DND-41 (cell line): Measurements from ENCODE around the gene INKA1.

ENCODE experiments used
- ATAC-seq: fragments of 200-7000 bp; cut with Tn5 transposase; 3 replicates; pipeline ENCODE4 v1.9.1; 2021; ENCODE audit warnings: low read depth; ENCODE audit not compliant: insufficient read depth
- DNase-seq: peaks from one replicate; pipeline ENCODE4 v3.0.0-alpha.2; 2020
- H2AFZ ChIP-seq: 2 replicates; pipeline ENCODE4 v1.6.0; 2012; ENCODE audit warnings: low read depth, low read length
- H3K27ac ChIP-seq: 2 replicates; pipeline ENCODE4 v1.5.1; 2012; ENCODE audit warnings: low read length, inconsistent platforms
- H3K27me3 ChIP-seq: fragments of 200-600 bp; sonication (generic); 2 replicates; pipeline ENCODE4 v1.6.0; 2012; ENCODE audit warnings: low read length, mild to moderate bottlenecking, inconsistent platforms; ENCODE audit not compliant: insufficient read depth, poor library complexity
- H3K36me3 ChIP-seq: 2 replicates; pipeline ENCODE4 v1.5.1; 2012; ENCODE audit warnings: low read length, inconsistent platforms; ENCODE audit not compliant: insufficient read depth
- H3K4me1 ChIP-seq: 2 replicates; pipeline ENCODE4 v1.5.1; 2012; ENCODE audit warnings: mild to moderate bottlenecking, low read length; ENCODE audit not compliant: insufficient read depth
- H3K4me2 ChIP-seq: 2 replicates; pipeline ENCODE4 v1.6.0; 2012; ENCODE audit warnings: mild to moderate bottlenecking, moderate library complexity, low read length, inconsistent platforms; ENCODE audit not compliant: insufficient read depth
- H3K4me3 ChIP-seq, 2 experiments: fragments of 200-600 bp in 1 of 2; shearing (Covaris generic) in 1 of 2; 2 replicates each; pipeline ENCODE4 v1.5.1; 2012 to 2016; ENCODE audit warnings: inconsistent platforms in 2 of 2, low read length in 2 of 2, mild to moderate bottlenecking in 2 of 2, low read depth in 1 of 2, moderate library complexity in 1 of 2
- H3K79me2 ChIP-seq: 2 replicates; pipeline ENCODE4 v1.6.0; 2012; ENCODE audit warnings: low read length, inconsistent platforms; ENCODE audit not compliant: insufficient read depth
- H3K9ac ChIP-seq: 2 replicates; pipeline ENCODE4 v1.6.0; 2012; ENCODE audit warnings: low read depth, mild to moderate bottlenecking, inconsistent platforms, low read length, moderate library complexity
- H3K9me3 ChIP-seq: 2 replicates; pipeline ENCODE4 v1.5.1; 2012; ENCODE audit warnings: low read length, moderate library complexity, mild to moderate bottlenecking, inconsistent platforms; ENCODE audit not compliant: insufficient read depth, severe bottlenecking
- H4K20me1 ChIP-seq: 2 replicates; pipeline ENCODE4 v1.6.0; 2012; ENCODE audit warnings: low read length; ENCODE audit not compliant: insufficient read depth
- EZH2 ChIP-seq: IDR thresholded peaks from 3 replicates; pipeline ENCODE4 v1.6.1; 2012; ENCODE audit warnings: borderline replicate concordance, low read depth, mild to moderate bottlenecking, moderate library complexity, low read length, inconsistent platforms; ENCODE audit not compliant: severe bottlenecking
- TF ChIP-seq, protein P1 (sequence below): IDR thresholded peaks from 2 replicates; pipeline ENCODE4 v1.5.1; 2012; ENCODE audit warnings: borderline replicate concordance, low read length, moderate library complexity, mild to moderate bottlenecking; ENCODE audit not compliant: poor library complexity, severe bottlenecking; ENCODE audit errors: extremely low read depth

Gene INKA1

DNA sequence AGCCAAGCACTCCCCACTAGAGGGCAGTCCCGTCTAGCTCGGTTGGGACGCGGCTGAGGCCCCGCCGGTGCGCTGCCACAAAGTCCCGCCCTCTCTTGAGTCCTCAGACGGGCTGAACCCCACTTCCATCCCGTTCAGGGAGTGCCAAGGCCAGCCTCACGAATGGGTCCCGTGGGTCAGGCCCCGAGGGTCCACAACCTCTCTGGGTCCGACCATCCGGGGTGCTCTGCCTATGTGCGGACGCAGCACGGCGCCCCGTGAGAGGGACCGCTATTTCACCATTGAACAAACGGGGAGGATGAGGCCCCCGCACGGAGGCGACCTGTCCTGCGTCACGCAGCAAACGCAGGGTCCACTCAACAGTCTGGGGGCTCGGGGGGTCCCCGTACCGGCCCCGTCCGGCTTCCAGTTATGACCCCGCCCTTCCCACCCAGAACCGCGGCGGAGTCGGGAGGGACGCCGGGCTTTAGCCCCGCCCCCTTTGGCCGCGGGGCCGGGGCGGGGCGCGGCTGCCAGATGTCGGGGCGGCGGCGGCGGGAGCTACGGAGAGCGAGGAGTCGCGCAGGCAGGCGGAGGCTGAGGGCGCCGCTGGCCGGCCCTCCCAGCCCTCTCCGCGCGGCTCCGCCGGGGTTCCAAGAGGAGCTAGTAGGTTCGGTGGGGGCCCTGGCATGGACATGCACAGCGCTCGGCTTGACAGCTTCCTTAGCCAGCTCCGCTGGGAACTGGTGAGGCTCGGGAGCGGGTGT, at the start of gene INKA1:
Gene INKA1 (plus strand): TSS at position 543 of the 746 bp plus-strand sequence. CDS start 132 bp downstream, at position 675.
- peak within 1 kb of the TSS; percentile 35; the same call in 1 of the 2 replicates for H3K27ac ChIP-seq
- DNase-seq (peak; percentile 85), ATAC-seq (peak; percentile 81)
- TF ChIP-seq, protein P1, sequence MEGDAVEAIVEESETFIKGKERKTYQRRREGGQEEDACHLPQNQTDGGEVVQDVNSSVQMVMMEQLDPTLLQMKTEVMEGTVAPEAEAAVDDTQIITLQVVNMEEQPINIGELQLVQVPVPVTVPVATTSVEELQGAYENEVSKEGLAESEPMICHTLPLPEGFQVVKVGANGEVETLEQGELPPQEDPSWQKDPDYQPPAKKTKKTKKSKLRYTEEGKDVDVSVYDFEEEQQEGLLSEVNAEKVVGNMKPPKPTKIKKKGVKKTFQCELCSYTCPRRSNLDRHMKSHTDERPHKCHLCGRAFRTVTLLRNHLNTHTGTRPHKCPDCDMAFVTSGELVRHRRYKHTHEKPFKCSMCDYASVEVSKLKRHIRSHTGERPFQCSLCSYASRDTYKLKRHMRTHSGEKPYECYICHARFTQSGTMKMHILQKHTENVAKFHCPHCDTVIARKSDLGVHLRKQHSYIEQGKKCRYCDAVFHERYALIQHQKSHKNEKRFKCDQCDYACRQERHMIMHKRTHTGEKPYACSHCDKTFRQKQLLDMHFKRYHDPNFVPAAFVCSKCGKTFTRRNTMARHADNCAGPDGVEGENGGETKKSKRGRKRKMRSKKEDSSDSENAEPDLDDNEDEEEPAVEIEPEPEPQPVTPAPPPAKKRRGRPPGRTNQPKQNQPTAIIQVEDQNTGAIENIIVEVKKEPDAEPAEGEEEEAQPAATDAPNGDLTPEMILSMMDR, result no peak
- no peak for TF ChIP-seq EZH2
- peak within 1 kb of the TSS; percentile 40 to 98 for H3K4me3 ChIP-seq
- H3K79me2 ChIP-seq, result no peaks in the 10 kb centered on the region
- peaks cover 18% of the 10 kb centered on the region for H4K20me1 ChIP-seq
- H2AFZ ChIP-seq, result peak within 1 kb of the TSS; percentile 100
- no peaks in the 10 kb centered on the region for H3K9me3 ChIP-seq
- H3K4me2 ChIP-seq, result peak within 1 kb of the TSS; percentile 100
- H3K4me1 ChIP-seq, result peaks cover 55% of the 10 kb centered on the region
- peak within 1 kb of the TSS; percentile 59 for H3K9ac ChIP-seq
- H3K27me3 ChIP-seq, result peaks cover 21% of the 10 kb centered on the region
- H3K36me3 ChIP-seq, result no peaks in the 10 kb centered on the region

DNA sequence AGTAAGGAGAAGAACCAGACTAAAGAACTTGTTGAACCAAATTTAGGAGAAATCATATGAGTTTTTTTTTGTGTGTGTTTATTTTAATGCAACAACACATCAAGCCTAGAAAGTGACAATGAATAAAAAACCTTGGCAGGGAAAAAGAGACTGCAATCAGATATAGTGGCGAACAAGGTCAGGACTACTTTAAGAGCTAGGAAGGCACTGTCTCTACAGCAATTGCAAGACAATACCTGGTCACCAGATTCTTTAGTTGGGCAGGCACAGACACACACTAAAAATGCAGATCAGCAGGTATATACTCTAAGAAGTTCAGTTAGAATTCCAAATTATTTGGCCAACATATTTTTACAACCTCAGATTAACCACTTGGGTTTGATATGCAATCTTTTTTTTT, 48.5 kb upstream of the INKA1 start:
- Histone ChIP-seq H2AFZ (no peak overlapping the region), H3K9ac (no peak overlapping the region), H3K4me1 (no peaks in the 10 kb centered on the region), H4K20me1 (peaks cover 36% of the 10 kb centered on the region; the same call in 1 of the 2 replicates), H3K27me3 (no peaks in the 10 kb centered on the region), H3K79me2 (peaks cover 91% of the 10 kb centered on the region), H3K4me3 (no peak overlapping the region), H3K9me3 (no peaks in the 10 kb centered on the region), H3K36me3 (peaks cover 3% of the 10 kb centered on the region; the same call in 1 of the 2 replicates), H3K27ac (no peak overlapping the region), H3K4me2 (no peak overlapping the region)
- DNase-seq (no peak), ATAC-seq (no peak)
- TF ChIP-seq EZH2, result no peak
- TF ChIP-seq, protein P1, result no peak

- H3K27ac ChIP-seq, result no peak overlapping the region
- no peak overlapping the region for H3K4me3 ChIP-seq
- H3K27me3 ChIP-seq, result no peaks in the 10 kb centered on the region
- ATAC-seq, result no peak
- H3K36me3 ChIP-seq, result peaks cover 3% of the 10 kb centered on the region; the same call in 1 of the 2 replicates
- no peak overlapping the region for H2AFZ ChIP-seq
- TF ChIP-seq EZH2, result no peak
- TF ChIP-seq, protein P1, result no peak
- H4K20me1 ChIP-seq, result peaks cover 34% of the 10 kb centered on the region; the same call in 1 of the 2 replicates
- no peak overlapping the region for H3K9ac ChIP-seq
- no peaks in the 10 kb centered on the region for H3K9me3 ChIP-seq
- H3K79me2 ChIP-seq, result peaks cover 95% of the 10 kb centered on the region
- no peak overlapping the region for H3K4me2 ChIP-seq
- DNase-seq, result no peak
- H3K4me1 ChIP-seq, result no peaks in the 10 kb centered on the region
These were observed 47.0 kb upstream of the INKA1 start for GRCh38 chr3:49756036-49756435.

DNA sequence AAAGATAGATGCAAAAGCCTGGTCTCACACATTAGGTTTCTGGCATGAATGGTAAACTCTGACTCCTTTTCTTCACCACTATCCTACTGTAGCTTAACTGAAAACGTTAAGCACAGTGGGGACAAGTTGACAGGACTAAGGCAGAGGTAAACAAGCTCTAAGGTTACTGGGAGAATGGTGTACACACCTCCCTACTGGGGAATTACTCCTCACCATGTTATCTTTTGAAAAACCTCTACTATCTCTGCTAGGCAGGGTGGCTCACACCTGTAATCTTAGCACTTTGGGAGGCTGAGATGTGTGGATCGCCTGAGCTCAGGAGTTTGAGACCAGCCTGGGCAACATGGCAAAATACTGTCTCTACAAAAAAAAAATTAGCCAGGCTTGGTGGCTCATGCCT, 45.9 kb upstream of the INKA1 start:
- peaks cover 41% of the 10 kb centered on the region; the same call in 1 of the 2 replicates for H4K20me1 ChIP-seq
- ATAC-seq, result no peak

More for the DNA sequence above, 45.9 kb upstream of the INKA1 start:
- Histone ChIP-seq H3K4me2 (no peak overlapping the region), H3K36me3 (peaks cover 3% of the 10 kb centered on the region; the same call in 1 of the 2 replicates), H3K27ac (no peak overlapping the region), H3K4me3 (no peak overlapping the region), H3K79me2 (peaks cover 93% of the 10 kb centered on the region), H3K27me3 (no peaks in the 10 kb centered on the region), H3K9me3 (no peaks in the 10 kb centered on the region), H2AFZ (no peak overlapping the region), H3K9ac (no peak overlapping the region), H3K4me1 (no peaks in the 10 kb centered on the region)
- no peak for TF ChIP-seq EZH2
- TF ChIP-seq, protein P1, result no peak
- DNase-seq, result no peak
